Endodermal cell (in vitro differentiated cells): ENCODE data around the gene ADCY2. TPM values are rescaled to one million over a fixed set of nuclear protein-coding genes. Genes with fewer than 3 reads are reported as not detected.

Experiments
- DNase-seq: peaks from one replicate; pipeline ENCODE4 v3.0.0-alpha.2; 2017
- H3K27ac ChIP-seq: 2 replicates; pipeline ENCODE4 v1.5.1; 2013; ENCODE audit warnings: mild to moderate bottlenecking, low read depth, low read length, moderate library complexity
- H3K27me3 ChIP-seq: 2 replicates; pipeline ENCODE4 v1.6.1; 2013; ENCODE audit warnings: mild to moderate bottlenecking, low read length, moderate library complexity; ENCODE audit not compliant: insufficient read depth, control insufficient read depth, poor library complexity, severe bottlenecking
- H3K36me3 ChIP-seq: 2 replicates; pipeline ENCODE4 v1.7.0; 2013; ENCODE audit warnings: mild to moderate bottlenecking, low read length, moderate library complexity; ENCODE audit not compliant: control insufficient read depth, insufficient read depth
- H3K4me1 ChIP-seq: one replicate; pipeline ENCODE4 v1.7.0; 2013; ENCODE audit warnings: low read length; ENCODE audit not compliant: control insufficient read depth, insufficient read depth
- H3K4me3 ChIP-seq: 2 replicates; pipeline ENCODE4 v1.5.1; 2013; ENCODE audit warnings: mild to moderate bottlenecking, low read length, moderate library complexity
- H3K9ac ChIP-seq: 2 replicates; pipeline ENCODE4 v1.6.1; 2013; ENCODE audit warnings: mild to moderate bottlenecking, low read length, moderate library complexity; ENCODE audit not compliant: poor library complexity, severe bottlenecking; ENCODE audit errors: extremely low read depth
- H3K9me3 ChIP-seq: 2 replicates; pipeline ENCODE4 v1.6.1; 2013; ENCODE audit warnings: mild to moderate bottlenecking, low read length, moderate library complexity; ENCODE audit not compliant: control insufficient read depth
- H3K27ac Mint-ChIP-seq: 2 replicates; pipeline ENCODE4 v1.8.0; 2020; ENCODE audit warnings: mixed read lengths
- H3K27me3 Mint-ChIP-seq: 2 replicates; pipeline ENCODE4 v1.8.0; 2021; ENCODE audit warnings: mild to moderate bottlenecking, mixed read lengths; ENCODE audit not compliant: insufficient read depth
- H3K36me3 Mint-ChIP-seq: 2 replicates; pipeline ENCODE4 v1.8.0; 2020; ENCODE audit warnings: low read depth, mixed read lengths
- H3K4me1 Mint-ChIP-seq: 2 replicates; pipeline ENCODE4 v1.8.0; 2020; ENCODE audit warnings: mixed read lengths
- H3K4me3 Mint-ChIP-seq: 2 replicates; pipeline ENCODE4 v1.8.0; 2020; ENCODE audit warnings: mild to moderate bottlenecking, moderate library complexity, mixed read lengths
- H3K9me3 Mint-ChIP-seq: 2 replicates; pipeline ENCODE4 v1.8.0; 2020; ENCODE audit warnings: mild to moderate bottlenecking, mixed read lengths
- WGBS, 2 experiments: methylation state at CpG; one replicate each; pipeline versions ENCODE4 v1.1.5 to v1.1.7; 2013; ENCODE audit warnings: missing lambda C conversion rate in 2 of 2, mixed read lengths in 1 of 2; ENCODE audit not compliant: insufficient coverage in 1 of 2, insufficient read length in 1 of 2; 5-methylcytosine and 5-hydroxymethylcytosine counted together
- total RNA-seq, 2 donors: library from RNA; stranded (reverse); fragmentation: NEBNext Ultra II Directional in 1 of 2; extraction: Animal tissue kit (Norgen Biotek cat#: 25700) in 1 of 2; gene quantifications; 2 replicates in 1 of 2; 3 replicates in 1 of 2; pipeline ENCODE4 v1.2.1, GENCODE V29; 2021
- TF ChIP-seq, protein P1 (sequence below): fragments of 200-600 bp; sonication (generic); conservative IDR thresholded peaks from 2 replicates; pipeline ENCODE4 v1.5.0; 2021; ENCODE audit warnings: antibody characterized with exemption, mild to moderate bottlenecking

The ADCY2 gene
- total RNA-seq, 2 donors from 2014 or later, result 61.5 to 63.2 TPM

DNA sequence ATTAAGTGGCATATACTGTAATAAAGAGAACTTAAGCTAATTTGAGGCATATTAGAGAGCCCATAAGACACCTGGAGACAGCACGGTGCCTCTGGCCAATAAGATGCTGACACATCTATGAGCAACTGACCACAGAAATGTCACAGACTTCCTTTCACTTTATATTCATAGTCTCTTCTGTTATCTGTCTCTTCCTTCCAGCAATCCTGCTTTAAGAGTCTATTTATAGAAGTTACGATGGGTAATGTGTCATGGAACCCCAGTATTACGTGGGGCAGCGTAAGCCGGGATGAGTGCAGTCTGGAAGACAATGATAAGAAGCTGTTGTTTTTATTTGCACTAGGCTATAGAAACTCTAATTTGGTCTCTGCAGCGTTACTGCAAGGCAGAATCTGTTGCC is 318.2 kb downstream of the ADCY2 start:
- Mint-ChIP-seq H3K27me3 (no peaks in the 10 kb centered on the region), H3K4me3 (no peak overlapping the region), H3K4me1 (peaks cover 11% of the 10 kb centered on the region), H3K36me3 (peaks cover 26% of the 10 kb centered on the region), H3K9me3 (no peaks in the 10 kb centered on the region), H3K27ac (no peak overlapping the region)
- Histone ChIP-seq H3K27me3 (no peaks in the 10 kb centered on the region), H3K9me3 (no peaks in the 10 kb centered on the region), H3K4me1 (peaks cover 13% of the 10 kb centered on the region), H3K9ac (no peak overlapping the region), H3K27ac (no peak overlapping the region), H3K4me3 (no peak overlapping the region), H3K36me3 (peaks cover 16% of the 10 kb centered on the region)
- WGBS, 2 experiments, result 94 to 97% methylated on average over 6 of the region's 6 CpGs
- DNase-seq, result no peak
- TF ChIP-seq, protein P1, sequence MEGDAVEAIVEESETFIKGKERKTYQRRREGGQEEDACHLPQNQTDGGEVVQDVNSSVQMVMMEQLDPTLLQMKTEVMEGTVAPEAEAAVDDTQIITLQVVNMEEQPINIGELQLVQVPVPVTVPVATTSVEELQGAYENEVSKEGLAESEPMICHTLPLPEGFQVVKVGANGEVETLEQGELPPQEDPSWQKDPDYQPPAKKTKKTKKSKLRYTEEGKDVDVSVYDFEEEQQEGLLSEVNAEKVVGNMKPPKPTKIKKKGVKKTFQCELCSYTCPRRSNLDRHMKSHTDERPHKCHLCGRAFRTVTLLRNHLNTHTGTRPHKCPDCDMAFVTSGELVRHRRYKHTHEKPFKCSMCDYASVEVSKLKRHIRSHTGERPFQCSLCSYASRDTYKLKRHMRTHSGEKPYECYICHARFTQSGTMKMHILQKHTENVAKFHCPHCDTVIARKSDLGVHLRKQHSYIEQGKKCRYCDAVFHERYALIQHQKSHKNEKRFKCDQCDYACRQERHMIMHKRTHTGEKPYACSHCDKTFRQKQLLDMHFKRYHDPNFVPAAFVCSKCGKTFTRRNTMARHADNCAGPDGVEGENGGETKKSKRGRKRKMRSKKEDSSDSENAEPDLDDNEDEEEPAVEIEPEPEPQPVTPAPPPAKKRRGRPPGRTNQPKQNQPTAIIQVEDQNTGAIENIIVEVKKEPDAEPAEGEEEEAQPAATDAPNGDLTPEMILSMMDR, result no peak

DNA sequence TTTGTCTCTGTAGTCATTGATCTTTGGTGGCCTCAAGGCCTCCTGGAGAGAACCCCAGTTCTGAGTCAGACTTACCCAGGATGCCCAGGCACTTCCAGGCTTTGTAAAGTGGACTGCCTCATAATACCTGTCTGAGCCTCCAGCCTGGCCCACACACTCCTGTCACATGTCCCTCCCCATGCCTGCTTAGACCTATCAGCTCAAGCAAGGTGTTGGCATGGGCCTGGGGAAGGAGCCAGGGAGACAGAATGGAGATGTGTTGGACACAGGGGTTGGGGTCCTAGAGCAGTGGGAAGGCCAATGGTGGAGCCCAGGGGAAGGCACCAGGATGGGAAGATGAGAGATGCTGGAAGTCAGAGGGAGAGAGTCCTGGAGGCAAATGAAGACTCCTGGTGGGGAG is 318.8 kb downstream of the ADCY2 start:
- peaks cover 20% of the 10 kb centered on the region for H3K36me3 ChIP-seq
- H3K36me3 Mint-ChIP-seq, result peaks cover 25% of the 10 kb centered on the region
- no peaks in the 10 kb centered on the region for H3K27me3 ChIP-seq
- H3K4me1 ChIP-seq, result peaks cover 13% of the 10 kb centered on the region
- H3K4me3 Mint-ChIP-seq, result no peak overlapping the region
- TF ChIP-seq, protein P1, result no peak
- H3K27ac ChIP-seq, result no peak overlapping the region
- no peak overlapping the region for H3K9ac ChIP-seq
- no peaks in the 10 kb centered on the region for H3K9me3 ChIP-seq
- no peaks in the 10 kb centered on the region for H3K9me3 Mint-ChIP-seq
- no peak for DNase-seq
- H3K27ac Mint-ChIP-seq, result no peak overlapping the region
- H3K4me3 ChIP-seq, result no peak overlapping the region
- peaks cover 11% of the 10 kb centered on the region for H3K4me1 Mint-ChIP-seq
- H3K27me3 Mint-ChIP-seq, result no peaks in the 10 kb centered on the region

DNA sequence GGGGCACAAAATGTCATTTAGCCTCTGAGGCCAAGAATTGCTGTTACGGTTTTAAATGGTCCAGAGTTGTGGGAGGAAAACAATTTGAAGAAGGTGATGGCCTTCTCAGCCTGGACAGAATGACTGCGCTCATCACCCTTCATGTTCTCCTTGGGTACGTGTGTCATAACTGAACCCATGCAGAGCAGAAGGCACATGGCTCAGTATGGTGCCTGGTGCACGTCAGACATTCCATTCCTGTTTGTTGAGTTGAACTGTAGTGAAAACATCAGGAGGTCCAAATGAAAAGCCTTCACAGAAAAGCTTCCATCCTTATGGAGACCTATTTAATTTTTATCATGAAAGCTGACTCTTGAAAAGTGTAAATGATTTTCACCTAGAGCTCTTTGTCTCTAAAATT is 321.8 kb downstream of the ADCY2 start:
- H3K4me1 Mint-ChIP-seq, result no peaks in the 10 kb centered on the region
- peaks cover 33% of the 10 kb centered on the region for H3K36me3 Mint-ChIP-seq
- no peak overlapping the region for H3K4me3 Mint-ChIP-seq
- Histone ChIP-seq H3K27ac (no peak overlapping the region), H3K4me1 (peaks cover 3% of the 10 kb centered on the region), H3K27me3 (no peaks in the 10 kb centered on the region), H3K9me3 (no peaks in the 10 kb centered on the region), H3K9ac (no peak overlapping the region), H3K4me3 (no peak overlapping the region), H3K36me3 (peaks cover 13% of the 10 kb centered on the region)
- no peak overlapping the region for H3K27ac Mint-ChIP-seq
- H3K9me3 Mint-ChIP-seq, result peaks cover 3% of the 10 kb centered on the region
- WGBS, 2 experiments, result 91 to 96% methylated on average over 2 to 4 of the region's 4 CpGs
- TF ChIP-seq, protein P1, result no peak
- DNase-seq, result no peak
- H3K27me3 Mint-ChIP-seq, result no peaks in the 10 kb centered on the region
